Measurements from ENCODE around the gene LIN28A. TPM values are rescaled to one million over a fixed set of nuclear protein-coding genes. Genes with fewer than 3 reads are reported as not detected.

Gene LIN28A
- total RNA-seq, 1 donor from 2014 or later: not detected

DNA sequence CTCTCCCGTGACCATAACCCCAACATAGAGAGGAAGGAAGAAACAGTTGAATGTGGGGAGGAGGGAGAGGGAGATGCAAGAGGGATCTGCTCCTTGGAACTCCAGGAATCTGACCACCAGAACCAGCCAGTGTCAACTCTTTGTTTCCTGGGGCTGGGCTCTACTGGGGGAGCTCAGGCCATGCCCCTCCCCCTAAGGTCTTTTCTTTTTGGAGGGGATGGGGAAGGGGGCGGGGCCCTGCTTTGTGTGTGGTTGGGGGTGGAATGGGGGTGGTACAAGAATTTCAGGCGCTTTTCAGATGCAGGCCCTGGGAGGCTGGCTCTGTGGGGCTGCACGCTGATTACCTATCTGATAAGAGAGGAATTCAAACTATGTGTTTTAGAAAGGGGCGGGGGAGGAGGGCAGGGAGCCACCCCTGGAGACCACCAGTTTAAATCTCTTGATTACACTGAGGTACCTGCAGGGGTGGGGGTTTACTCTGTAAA, 8.3 kb downstream of the LIN28A start:
- DNase-seq (ENCODE audit: missing footprints): no peak
- no peak for ATAC-seq
- intact Hi-C loops (cut with DNase I): no loop called here

DNA sequence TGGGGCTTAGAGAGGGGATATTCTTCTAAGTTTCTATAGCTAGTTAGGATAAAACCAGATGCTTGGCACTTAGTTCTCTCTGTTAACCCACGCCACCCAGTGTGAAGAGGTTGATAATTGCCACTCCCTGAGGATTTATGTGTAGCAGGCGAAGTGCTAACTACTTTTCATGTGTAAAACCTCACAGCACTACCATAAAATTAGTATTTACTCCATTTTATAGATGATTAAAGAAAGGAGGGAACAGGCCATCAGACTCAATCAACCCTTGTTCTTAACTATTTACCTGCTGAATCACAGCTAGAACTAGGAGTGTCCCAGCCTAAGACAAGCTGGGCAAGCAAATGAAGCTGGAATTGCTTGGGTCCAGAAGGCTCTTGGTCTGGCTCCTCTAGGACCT, 8.9 kb downstream of the LIN28A start:
- intact Hi-C loops (cut with DNase I): no loop called here
- no peak for DNase-seq (ENCODE audit: missing footprints)
- no peak for ATAC-seq

DNA sequence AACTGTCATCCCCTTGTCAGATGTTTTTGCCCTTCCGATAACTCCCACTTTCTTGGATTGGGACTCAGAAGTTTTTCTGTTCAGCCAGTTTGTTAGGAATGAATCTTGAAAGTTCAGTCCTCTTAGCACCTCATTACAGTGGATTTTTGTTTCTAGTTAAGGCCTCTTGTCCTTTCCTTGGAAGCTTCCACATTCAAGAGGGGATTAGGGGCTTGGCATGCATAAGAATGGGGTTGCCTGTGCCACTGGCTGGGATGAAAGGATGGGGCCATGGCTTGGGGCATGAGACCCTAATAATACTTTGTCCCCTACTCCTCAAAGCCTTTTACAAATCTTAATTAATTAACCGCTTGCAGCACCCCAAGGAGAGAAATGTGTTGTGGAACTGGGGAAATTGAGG, 19.1 kb downstream of the LIN28A start:
- ATAC-seq: no peak
- intact Hi-C loops (cut with DNase I): no loop called here

DNA sequence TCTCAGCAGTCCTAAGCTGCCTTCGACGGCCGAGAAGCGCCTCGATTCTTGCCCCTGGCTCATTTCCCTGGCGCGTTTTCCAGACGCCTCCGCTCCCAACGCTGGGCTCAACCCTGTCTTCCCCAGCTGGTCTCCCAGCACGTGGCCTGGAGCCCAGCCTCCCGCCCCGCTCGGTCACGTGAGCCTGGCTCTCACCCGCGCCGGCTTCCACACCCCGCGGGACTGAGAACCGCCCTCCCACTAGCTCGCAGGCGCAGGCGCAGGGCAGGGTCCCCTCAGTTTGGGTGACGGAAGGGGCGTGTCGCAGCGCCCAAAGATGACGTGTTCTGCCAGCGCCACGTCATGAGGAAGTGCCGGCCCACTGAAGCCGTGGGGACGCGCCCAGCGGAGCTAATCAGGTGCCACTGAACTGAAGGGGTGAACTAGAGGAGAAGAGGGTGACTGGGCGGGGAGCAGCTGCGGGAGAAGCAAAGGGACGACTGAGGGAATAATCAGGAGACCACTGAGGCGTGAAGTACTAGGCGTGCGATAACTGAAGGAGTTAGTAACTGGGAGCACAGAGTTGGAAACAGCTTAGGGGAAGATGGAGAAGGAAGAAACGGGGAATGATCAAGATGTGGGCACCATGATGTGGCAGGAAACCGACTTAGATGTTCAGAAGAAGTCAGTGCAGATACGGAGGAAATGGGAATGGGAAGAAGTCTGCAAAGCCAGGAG, 21.5 kb downstream of the LIN28A start, which contains the start of gene DHDDS:
Gene DHDDS, plus strand, starts transcription at position 343 of the 717 bp plus-strand sequence. CDS start 625 bp downstream, outside the sequence.
- peak; percentile 100 for DNase-seq (ENCODE audit: missing footprints)
- intact Hi-C loops (cut with DNase I): no loop called here
- peak; percentile 100 for ATAC-seq

More for the DNA sequence above, 19.1 kb downstream of the LIN28A start:
- no peak for DNase-seq (ENCODE audit: missing footprints)

DNA sequence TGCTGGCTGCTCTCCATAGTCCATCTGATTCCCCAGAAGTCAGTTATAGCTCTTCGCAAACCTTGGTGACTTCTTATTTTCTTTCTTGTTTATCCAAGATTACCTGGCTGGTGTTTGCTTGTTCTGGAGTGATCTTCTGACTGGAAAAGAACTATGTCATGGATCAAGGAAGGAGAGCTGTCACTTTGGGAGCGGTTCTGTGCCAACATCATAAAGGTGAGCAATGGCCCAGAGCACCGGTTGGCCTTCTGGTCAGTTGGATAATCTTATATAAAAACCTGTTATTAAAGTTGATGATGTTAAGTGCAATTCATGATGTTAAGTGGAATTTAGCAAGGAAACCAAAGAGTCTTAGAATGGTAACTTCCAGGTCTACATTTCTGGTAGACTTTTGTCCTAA, 22.2 kb downstream of the LIN28A start:
- no peak for ATAC-seq
- DNase-seq (ENCODE audit: missing footprints): no peak
- intact Hi-C loops (cut with DNase I): no loop called here

DNA sequence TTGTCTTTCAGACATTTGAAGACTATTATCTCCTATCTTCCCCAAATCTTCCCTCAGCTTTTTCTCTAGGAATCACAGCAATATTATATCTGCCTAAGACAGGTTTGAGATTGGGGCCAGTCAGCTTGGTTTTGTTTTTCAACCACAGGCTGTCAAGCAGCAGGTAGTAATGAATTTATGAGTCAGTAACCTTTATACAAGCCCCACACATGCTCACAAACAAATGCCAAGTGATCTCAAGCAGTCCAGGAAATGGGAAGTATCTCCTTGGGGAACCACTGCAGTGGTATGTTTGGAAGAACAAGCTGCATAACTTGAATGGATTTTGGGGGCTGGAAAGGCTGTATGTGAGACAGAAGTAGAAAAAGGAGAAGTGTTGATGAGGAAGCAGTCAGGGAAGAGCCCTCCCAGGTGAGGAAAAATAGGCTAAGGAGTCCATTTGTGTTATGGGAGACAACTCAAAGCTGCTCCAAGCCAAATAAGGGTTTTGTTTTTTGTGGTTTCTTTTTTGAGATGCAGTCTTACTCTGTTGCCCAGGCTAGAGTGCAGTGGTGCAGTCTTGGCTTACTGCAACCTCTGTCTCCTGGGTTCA, 23.6 kb downstream of the LIN28A start:
- intact Hi-C loops (cut with DNase I): no loop called here
- ATAC-seq: no peak
- no peak for DNase-seq (ENCODE audit: missing footprints)

DNA sequence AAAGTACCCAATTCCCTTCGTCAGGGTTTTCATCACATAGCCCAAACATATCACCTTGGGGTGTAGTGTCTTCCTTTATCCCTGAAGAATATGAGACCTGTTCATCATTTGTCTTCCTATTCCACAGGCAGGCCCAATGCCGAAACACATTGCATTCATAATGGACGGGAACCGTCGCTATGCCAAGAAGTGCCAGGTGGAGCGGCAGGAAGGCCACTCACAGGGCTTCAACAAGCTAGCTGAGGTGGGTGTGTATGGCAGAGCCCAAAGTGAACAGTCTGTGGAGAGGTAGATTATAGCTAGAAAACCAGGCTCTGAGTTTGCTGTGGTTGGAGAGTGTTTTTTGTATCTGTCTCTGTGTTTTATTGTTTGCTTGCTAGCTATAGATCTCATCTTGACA, 27.4 kb downstream of the LIN28A start:
- ATAC-seq: no peak
- intact Hi-C loops (cut with DNase I): no loop called here
- no peak for DNase-seq (ENCODE audit: missing footprints)

DNA sequence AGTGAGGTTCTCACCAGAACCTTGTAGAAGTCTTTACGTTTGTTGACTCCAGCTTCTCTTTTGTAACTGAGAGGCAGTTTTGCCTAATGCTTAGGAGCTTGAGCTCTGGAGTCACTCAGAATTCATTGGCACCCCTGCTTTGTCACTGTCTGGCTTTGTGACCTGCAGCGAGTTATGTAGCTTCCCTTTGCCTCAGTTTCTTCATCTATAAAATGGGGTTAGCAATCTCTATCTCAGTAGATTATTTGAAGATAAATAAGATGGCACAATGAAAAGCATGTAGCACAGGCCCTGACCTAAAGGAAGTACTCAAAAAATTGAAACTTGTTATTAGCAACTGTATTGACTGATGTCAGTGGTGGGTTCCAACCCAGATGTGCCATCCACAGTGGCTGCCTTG, 29.6 kb downstream of the LIN28A start:
- DNase-seq (ENCODE audit: missing footprints): no peak
- intact Hi-C loops (cut with DNase I): no loop called here
- ATAC-seq: no peak

DNA sequence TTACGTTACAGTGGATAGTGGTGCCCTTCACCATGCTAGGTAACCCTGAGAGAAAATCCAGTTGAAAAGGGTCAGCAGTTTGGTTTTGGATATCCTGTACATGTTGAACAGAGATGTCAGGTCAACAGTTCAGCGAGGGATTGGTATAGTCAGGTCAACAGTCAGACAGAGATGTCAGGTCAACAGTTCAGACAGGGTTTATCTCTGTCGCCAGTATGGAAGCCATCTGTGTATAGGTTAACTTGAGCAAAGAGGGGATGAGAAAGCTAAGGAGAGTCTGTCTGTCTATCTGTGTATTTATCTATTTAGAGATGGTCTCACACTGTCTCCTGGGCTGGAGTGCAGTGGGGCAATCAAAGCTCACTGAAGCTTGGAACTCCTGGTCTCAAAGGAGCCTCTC, 39.3 kb downstream of the LIN28A start:
- DNase-seq (ENCODE audit: missing footprints) (no peak), ATAC-seq (no peak)
- intact Hi-C loops (cut with DNase I): no loop called here

DNA sequence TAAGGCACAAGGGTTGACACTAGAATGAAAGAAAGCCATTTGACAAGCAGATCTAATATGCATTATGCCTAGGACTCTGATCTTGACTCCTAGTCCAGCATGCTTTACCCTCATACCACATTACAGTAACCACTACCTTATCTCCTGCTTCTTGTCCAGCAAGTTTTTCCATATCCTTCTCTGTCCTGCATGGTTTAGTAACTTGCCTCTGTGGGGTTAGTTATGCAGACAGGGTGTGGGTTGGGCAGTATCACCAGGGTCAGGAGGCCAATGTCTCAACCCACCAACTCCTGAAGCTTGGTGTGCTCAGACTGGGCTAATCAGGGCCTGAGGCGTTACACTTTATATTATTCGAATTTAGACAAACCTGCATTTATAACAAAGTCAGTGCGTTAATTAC, 40.3 kb downstream of the LIN28A start:
- no peak for ATAC-seq

DNA sequence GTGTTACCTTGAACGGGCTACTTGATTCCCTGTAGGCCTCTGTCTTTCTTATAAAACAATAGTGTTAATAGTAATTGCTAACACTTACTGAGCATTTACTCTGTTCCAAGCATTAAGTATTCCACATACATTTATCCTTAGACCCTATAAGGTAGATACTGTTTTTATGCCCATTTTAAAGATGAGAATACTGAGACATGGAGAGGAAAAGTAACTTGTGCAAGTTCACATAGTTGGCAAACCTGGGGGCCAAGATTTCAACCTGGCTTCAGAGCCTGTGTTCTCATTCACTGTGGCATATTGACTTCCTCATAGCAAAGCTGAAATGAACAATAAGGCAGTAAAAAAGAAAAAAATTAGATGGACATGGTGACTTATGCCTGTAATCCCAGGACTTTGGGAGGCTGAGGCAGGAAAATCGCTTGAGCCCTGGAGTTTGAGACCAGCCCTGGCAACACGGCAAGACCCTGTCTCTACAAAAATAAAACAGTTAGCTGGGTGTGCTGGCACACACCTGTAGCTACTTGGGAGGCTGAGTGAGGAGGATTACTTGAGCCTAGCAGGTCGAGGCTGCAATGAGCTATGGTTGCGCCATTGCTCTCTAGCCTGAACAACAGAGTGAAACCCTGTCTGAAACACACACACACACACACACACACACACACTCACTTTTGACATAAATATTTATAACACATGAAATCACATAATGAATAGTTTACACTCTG, 42.0 kb downstream of the LIN28A start:
- DNase-seq (ENCODE audit: missing footprints): no peak
- ATAC-seq: no peak
- intact Hi-C loops (cut with DNase I): no loop called here

More for the DNA sequence above, 40.3 kb downstream of the LIN28A start:
- DNase-seq (ENCODE audit: missing footprints): no peak
- intact Hi-C loops (cut with DNase I): no loop called here

DNA sequence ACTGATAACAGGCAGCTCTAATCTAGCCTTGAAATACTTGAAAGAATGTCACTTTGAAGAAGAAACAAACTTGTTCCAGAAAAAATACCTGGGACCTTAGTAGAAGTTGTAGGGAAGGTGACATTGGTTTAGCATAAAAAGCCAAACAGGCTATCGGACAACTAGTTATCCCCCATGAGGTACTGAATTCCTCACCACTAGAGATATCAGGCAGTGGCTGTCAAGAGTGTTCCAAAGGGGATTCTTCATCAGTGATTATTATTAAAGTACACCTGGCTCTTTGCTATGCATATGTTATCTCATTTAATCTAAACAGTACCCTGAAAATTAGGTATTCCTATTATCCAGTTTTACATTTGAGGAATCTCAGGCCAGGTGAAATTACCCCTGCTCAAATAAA, 48.5 kb downstream of the LIN28A start:
- ATAC-seq (peak; percentile 10), DNase-seq (ENCODE audit: missing footprints) (no peak)
- intact Hi-C loops (cut with DNase I): no loop called here

DNA sequence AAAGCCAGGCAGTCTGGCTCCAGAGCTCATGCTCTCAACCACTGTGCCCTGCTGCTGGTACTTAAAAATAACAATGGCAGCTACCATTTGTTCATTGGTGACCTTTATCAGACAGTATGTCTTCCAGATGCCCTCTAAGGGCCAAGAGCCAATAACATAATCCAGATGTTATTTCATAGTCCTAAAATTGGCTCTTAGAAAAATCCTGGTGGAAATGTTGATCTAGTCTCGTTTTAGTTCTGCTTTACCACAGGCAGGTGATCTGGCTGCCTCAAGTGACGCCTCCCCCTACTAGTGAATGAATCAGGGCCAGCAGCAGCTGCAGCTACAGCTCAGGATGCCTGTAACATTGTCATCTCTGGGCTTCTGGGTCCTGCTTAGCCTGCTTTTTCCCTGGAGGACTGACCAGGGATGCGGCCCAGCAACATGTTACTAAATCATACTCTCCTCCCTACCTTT, 49.0 kb downstream of the LIN28A start:
- DNase-seq (ENCODE audit: missing footprints) (no peak), ATAC-seq (peak; percentile 81)
- intact Hi-C loops (cut with DNase I): no loop called here

DNA sequence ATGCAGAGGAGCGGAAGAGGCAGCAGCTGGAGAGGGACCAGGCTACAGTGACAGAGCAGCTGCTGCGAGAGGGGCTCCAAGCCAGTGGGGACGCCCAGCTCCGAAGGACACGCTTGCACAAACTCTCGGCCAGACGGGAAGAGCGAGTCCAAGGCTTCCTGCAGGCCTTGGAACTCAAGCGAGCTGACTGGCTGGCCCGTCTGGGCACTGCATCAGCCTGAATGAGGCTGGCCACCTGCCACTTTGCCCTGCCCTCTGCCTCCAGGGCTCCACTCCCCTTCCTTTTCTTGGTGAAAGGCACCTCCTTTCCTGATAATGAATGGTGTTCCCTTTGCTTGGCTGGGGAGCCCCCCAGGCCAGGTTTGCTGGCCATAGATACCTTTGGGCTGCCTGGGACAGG, 58.3 kb downstream of the LIN28A start:
- intact Hi-C loops (cut with DNase I): no loop called here
- DNase-seq (ENCODE audit: missing footprints) (no peak), ATAC-seq (no peak)

DNA sequence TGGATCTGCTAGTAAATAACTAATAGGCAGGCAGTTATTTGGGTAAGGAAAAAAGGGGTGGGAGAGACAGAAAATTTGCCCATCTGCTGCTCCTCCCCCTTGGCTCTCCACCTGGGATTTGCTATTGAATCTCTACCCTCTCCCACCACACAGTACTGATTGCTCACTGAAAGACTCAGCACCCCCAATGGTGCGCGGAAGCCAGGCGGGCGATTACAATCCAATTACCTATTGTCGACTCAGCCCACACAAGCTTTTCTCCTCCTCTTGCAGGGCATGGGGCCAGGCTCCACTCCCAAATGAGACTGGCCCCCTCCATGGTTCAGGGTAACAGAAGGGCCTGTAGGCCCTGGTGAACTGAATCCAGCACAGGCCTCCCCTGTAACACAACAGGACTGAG, 58.9 kb downstream of the LIN28A start:
- ATAC-seq (no peak), DNase-seq (ENCODE audit: missing footprints) (no peak)
- intact Hi-C loops (cut with DNase I): no loop called here

DNA sequence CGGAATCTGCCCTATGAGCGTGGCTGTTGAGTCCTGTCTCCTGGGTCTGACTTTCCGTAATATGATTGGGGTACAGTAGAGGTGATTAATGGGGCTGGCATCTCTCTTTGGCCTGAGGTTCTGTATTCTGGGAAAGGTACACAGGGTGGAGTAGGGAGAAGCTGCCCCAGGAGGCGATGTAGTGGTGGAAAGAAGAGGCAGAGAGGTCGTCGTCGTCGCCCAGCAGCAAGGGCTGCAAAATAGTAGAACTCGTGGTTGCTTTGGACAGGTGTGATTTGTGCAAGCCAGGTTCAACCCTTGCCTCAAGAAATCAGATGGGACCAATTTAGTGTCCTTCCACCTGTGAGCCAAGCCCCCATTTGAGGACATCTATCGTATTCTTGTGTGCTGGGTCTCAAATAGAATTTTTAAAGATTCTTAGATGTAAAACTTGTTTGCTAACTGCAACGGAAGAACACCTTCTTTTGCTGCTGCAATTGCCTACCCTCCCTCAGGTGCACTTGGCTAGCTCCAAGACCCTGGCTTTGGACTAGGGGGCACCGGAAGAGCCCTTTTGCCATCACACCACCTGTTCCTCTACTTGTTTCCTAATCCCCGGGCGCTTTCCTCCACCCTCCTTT, 60.4 kb downstream of the LIN28A start:
- no peak for DNase-seq (ENCODE audit: missing footprints)
- no peak for ATAC-seq
- intact Hi-C loops (cut with DNase I): no loop called here

DNA sequence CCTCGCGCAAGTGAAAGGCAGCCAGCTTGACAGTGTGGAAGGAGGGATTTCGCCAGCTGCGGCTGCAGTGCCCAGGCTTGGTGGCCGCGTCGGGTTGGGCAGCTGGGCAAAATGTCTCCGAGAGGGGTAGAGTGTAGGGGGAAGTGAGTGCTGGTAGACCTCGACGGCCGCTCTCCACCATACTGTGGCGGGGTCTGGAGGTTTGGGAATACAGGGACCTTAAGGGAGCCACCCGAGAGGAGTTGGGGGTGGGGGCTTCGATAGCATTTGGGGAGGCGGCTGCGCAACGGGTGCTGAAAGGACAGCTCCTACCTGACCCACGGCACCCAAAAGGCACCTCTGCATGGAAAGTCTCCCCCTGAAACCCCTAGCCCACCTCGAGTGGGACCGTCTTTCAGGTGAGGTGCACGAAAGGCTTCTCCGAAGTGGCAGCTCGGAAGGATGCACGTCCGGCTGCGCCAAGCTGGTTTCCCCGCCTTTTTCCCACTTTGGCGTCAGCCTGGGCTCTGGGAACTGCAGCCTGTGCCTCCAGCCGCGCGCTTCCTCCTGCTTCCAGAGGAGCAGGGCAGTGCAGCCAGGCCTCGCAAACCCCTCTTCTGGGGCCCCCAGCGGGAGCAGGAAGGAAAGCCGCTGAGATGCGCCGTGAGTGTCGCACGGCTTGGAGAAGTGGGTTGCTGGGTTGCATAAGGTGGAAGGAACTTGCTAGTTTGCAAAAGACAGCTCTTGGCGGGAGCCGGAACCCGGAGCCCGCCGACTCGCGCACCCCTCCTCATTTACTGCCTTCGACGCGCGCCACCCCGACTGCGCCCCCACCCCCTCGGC, 61.1 kb downstream of the LIN28A start:
- ATAC-seq (peak; percentile 29), DNase-seq (ENCODE audit: missing footprints) (peak; percentile 84)
- intact Hi-C loops (cut with DNase I): no loop called here

DNA sequence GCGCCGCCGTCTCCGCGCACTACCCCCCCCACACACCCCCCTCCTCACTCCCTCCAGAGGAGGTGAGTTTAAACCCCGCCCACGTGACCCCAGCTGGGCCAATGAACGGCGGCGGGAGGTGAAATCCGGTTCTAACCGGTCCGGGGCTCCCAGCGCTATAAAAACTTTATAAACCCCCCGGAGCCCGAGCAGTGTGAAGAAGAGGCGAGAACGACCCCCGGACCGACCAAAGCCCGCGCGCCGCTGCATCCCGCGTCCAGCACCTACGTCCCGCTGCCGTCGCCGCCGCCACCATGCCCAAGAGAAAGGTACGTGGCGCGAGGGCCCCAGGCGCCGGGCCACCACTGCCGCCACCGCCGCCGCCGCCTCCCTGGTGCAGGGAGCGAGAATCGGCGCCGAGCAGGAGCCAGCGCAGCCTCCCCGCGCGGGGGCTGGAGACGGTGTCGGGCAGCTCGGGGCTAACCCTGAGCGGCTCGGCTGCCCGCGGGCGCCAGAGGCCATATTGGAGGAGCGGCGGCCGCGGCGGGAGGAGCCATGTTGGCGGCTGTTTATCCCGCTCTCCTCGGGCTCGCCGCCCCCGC, 61.8 kb downstream of the LIN28A start, which contains the start of gene HMGN2:
Gene HMGN2, plus strand, starts transcription at position 121 of the 581 bp plus-strand sequence. Its CDS starts 173 bp downstream, at position 294.
- DNase-seq (ENCODE audit: missing footprints) (peak; percentile 94), ATAC-seq (peak; percentile 82)
- intact Hi-C loops (cut with DNase I): no loop called here

All from Right ventricle myocardium inferior (tissue), 1 donor.